SK-N-SH (cell line): ENCODE data around the gene APPL2. TPM values are rescaled to one million over a fixed set of nuclear protein-coding genes. Genes with fewer than 3 reads are reported as not detected.

Experiments used
- CTCF ChIA-PET: fragments of 300-600, 350-600 bp; formaldehyde crosslinking; extraction: SDS; loops from one replicate; lab custom pipeline; 2021; lab: Yijun Ruan, JAX
- POLR2A ChIA-PET: fragments of 350-600 bp; sonication (Branson Sonifier 250); formaldehyde crosslinking; extraction: SDS; loops from one replicate; lab custom pipeline; 2020; ENCODE audit warnings: antibody characterized with exemption, inconsistent platforms; lab: Yijun Ruan, JAX
- DNase-seq: peaks from one replicate; pipeline ENCODE4 v3.0.0; 2012
- H2AFZ ChIP-seq: fragments of 200-600 bp; sonication (generic); 2 replicates; pipeline ENCODE4 v1.8.1; 2016; ENCODE audit warnings: antibody characterized with exemption, mild to moderate bottlenecking, low read depth
- H3F3A ChIP-seq: fragments of 200-600 bp; sonication (generic); replicated peaks from 2 replicates; pipeline ENCODE3; 2016; ENCODE audit warnings: antibody characterized with exemption, mild to moderate bottlenecking; ENCODE audit not compliant: insufficient read depth
- H3K27ac ChIP-seq, 2 experiments: fragments of 200-500 bp in 1 of 2; fragments of 200-600 bp in 1 of 2; sonication (Bioruptor generic) in 1 of 2; sonication (generic), shearing (Covaris generic) in 1 of 2; 2 replicates each; pipeline versions ENCODE4 v1.5.1 to v1.6.1; 2014 to 2016; ENCODE audit warnings: low read depth in 2 of 2, inconsistent platforms in 1 of 2, low read length in 1 of 2, mild to moderate bottlenecking in 1 of 2, mixed read lengths in 1 of 2
- H3K27me3 ChIP-seq: fragments of 200-600 bp; sonication (generic), shearing (Covaris generic); 2 replicates; pipeline ENCODE4 v1.6.1; 2016; ENCODE audit warnings: mixed run types; ENCODE audit not compliant: insufficient read depth
- H3K36me3 ChIP-seq, 2 experiments: fragments of 200-500 bp in 1 of 2; fragments of 200-600 bp in 1 of 2; sonication (Bioruptor generic) in 1 of 2; sonication (generic) in 1 of 2; replicated peaks in 1 of 2; 2 replicates each; pipeline versions ENCODE3 to v1.5.1; 2014 to 2016; ENCODE audit warnings: low read length in 1 of 2, mild to moderate bottlenecking in 1 of 2; ENCODE audit not compliant: insufficient read depth in 2 of 2, control insufficient read depth in 1 of 2
- H3K4me1 ChIP-seq, 2 experiments: fragments of 200-500 bp in 1 of 2; fragments of 200-600 bp in 1 of 2; sonication (Bioruptor generic) in 1 of 2; sonication (generic), shearing (Covaris generic) in 1 of 2; 2 replicates each; pipeline versions ENCODE4 v1.5.1 to v1.6.1; 2014 to 2016; ENCODE audit warnings: low read depth in 1 of 2, low read length in 1 of 2, mixed run types in 1 of 2; ENCODE audit not compliant: insufficient read depth in 2 of 2, control insufficient read depth in 1 of 2
- H3K4me2 ChIP-seq: fragments of 200-600 bp; sonication (generic), shearing (Covaris generic); 2 replicates; pipeline ENCODE4 v1.6.1; 2017; ENCODE audit warnings: mixed run types
- H3K4me3 ChIP-seq, 2 experiments: fragments of 200-500 bp in 1 of 2; fragments of 200-600 bp in 1 of 2; sonication (Bioruptor generic) in 1 of 2; sonication (generic), shearing (Covaris generic) in 1 of 2; 2 replicates each; pipeline versions ENCODE4 v1.5.1 to v1.8.1; 2014 to 2016; ENCODE audit warnings: low read depth in 2 of 2, inconsistent platforms in 1 of 2, low read length in 1 of 2, mild to moderate bottlenecking in 1 of 2, mixed read lengths in 1 of 2, moderate library complexity in 1 of 2
- H3K79me2 ChIP-seq: fragments of 200-600 bp; sonication (generic); 2 replicates; pipeline ENCODE4 v1.8.1; 2017; ENCODE audit warnings: mild to moderate bottlenecking; ENCODE audit not compliant: insufficient read depth
- H3K9ac ChIP-seq: fragments of 200-600 bp; sonication (generic); 2 replicates; pipeline ENCODE4 v1.6.1; 2017; ENCODE audit warnings: mixed run types
- H3K9me2 ChIP-seq: fragments of 200-600 bp; sonication (generic); 2 replicates; pipeline ENCODE4 v1.6.1; 2017; ENCODE audit warnings: mixed run types
- H3K9me3 ChIP-seq: fragments of 200-600 bp; sonication (generic); 2 replicates; pipeline ENCODE4 v1.6.1; 2017; ENCODE audit warnings: mixed run types, mild to moderate bottlenecking, moderate library complexity
- H4K20me1 ChIP-seq: fragments of 200-600 bp; sonication (generic); 2 replicates; pipeline ENCODE4 v1.6.1; 2017; ENCODE audit warnings: mild to moderate bottlenecking, mixed run types; ENCODE audit not compliant: insufficient read depth
- EP300 ChIP-seq, 2 experiments: IDR thresholded peaks; 2 replicates each; pipeline versions ENCODE4 v1.4.0 to v1.6.1; 2012; ENCODE audit warnings: borderline replicate concordance in 1 of 2, low read depth in 1 of 2, low read length in 1 of 2
- FOXJ3 ChIP-seq: sonication (generic); formaldehyde crosslinking; IDR thresholded peaks from 2 replicates; pipeline ENCODE4 v1.5.1; 2020; ENCODE audit warnings: mild to moderate bottlenecking, missing genetic modification reagents
- GABPA ChIP-seq: IDR thresholded peaks from 2 replicates; pipeline ENCODE4 v1.4.0; 2012; ENCODE audit warnings: low read depth, mild to moderate bottlenecking
- GATA2 ChIP-seq: sonication (generic); formaldehyde crosslinking; IDR thresholded peaks from 2 replicates; pipeline ENCODE4 v1.5.0; 2020; ENCODE audit warnings: mild to moderate bottlenecking, missing genetic modification reagents
- IRF3 ChIP-seq: fragments of 150-350 bp; IDR thresholded peaks from 2 replicates; pipeline ENCODE4 v1.6.1; 2016; ENCODE audit warnings: mild to moderate bottlenecking, low read depth, low read length
- JUND ChIP-seq: IDR thresholded peaks from 2 replicates; pipeline ENCODE4 v1.4.0; 2012
- MEF2A ChIP-seq: IDR thresholded peaks from 2 replicates; pipeline ENCODE4 v1.4.0; 2012; ENCODE audit warnings: low read depth, borderline replicate concordance
- MXI1 ChIP-seq: IDR thresholded peaks from 2 replicates; pipeline ENCODE4 v1.6.1; 2012; ENCODE audit warnings: mild to moderate bottlenecking, low read depth, low read length, improper control_type of control experiment
- NFIC ChIP-seq: IDR thresholded peaks from 2 replicates; pipeline ENCODE4 v1.4.0; 2012; ENCODE audit warnings: borderline replicate concordance
- NRF1 ChIP-seq: IDR thresholded peaks from 2 replicates; pipeline ENCODE4 v1.6.1; 2012; ENCODE audit warnings: low read depth, mild to moderate bottlenecking, low read length
- PBX3 ChIP-seq: IDR thresholded peaks from 2 replicates; pipeline ENCODE4; 2012
- RAD21 ChIP-seq: IDR thresholded peaks from 2 replicates; pipeline ENCODE4 v1.6.1; 2012; ENCODE audit warnings: mild to moderate bottlenecking, low read length
- RCOR1 ChIP-seq: fragments of 150-350 bp; IDR thresholded peaks from 2 replicates; pipeline ENCODE4 v1.6.1; 2017; ENCODE audit warnings: antibody characterized with exemption, low read length
- REST ChIP-seq: IDR thresholded peaks from 2 replicates; pipeline ENCODE4 v1.6.1; 2012; ENCODE audit warnings: mild to moderate bottlenecking, low read depth, low read length, moderate library complexity
- RFX5 ChIP-seq: IDR thresholded peaks from 2 replicates; pipeline ENCODE4 v1.6.1; 2012; ENCODE audit warnings: mild to moderate bottlenecking, improper control_type of control experiment, low read length
- RXRA ChIP-seq: IDR thresholded peaks from 2 replicates; pipeline ENCODE4 v1.4.0; 2012; ENCODE audit warnings: low read depth, mild to moderate bottlenecking, borderline replicate concordance
- SIN3A ChIP-seq: IDR thresholded peaks from 2 replicates; pipeline ENCODE4 v1.6.1; 2012; ENCODE audit warnings: low read depth, mild to moderate bottlenecking, low read length, moderate library complexity, borderline replicate concordance
- SMC3 ChIP-seq: IDR thresholded peaks from 2 replicates; pipeline ENCODE4 v1.6.1; 2012; ENCODE audit warnings: low read depth, low read length, improper control_type of control experiment
- TAF1 ChIP-seq: IDR thresholded peaks from 2 replicates; pipeline ENCODE4 v1.6.1; 2012; ENCODE audit warnings: low read depth, mild to moderate bottlenecking, low read length, moderate library complexity, borderline replicate concordance
- TCF12 ChIP-seq: IDR thresholded peaks from 2 replicates; pipeline ENCODE4 v1.4.0; 2012
- TEAD4 ChIP-seq: IDR thresholded peaks from 2 replicates; pipeline ENCODE4 v1.4.0; 2012; ENCODE audit warnings: mild to moderate bottlenecking, borderline replicate concordance; ENCODE audit not compliant: insufficient read depth
- WGBS: methylation state at CpG from one replicate; pipeline ENCODE4 v1.1.6; 2017; ENCODE audit warnings: low lambda C conversion rate; 5-methylcytosine and 5-hydroxymethylcytosine counted together
- polyA plus RNA-seq, 3 experiments: library from polyadenylated mRNA; depleted of rRNA; stranded (reverse); fragments of >200 nt; gene quantifications; 2 replicates each; pipeline ENCODE4 v1.2.3, GENCODE V29; 2012

Gene APPL2
- polyA plus RNA-seq, 1 of the 3 experiments (the other 2 are of a cell fraction): 59.2 TPM

DNA sequence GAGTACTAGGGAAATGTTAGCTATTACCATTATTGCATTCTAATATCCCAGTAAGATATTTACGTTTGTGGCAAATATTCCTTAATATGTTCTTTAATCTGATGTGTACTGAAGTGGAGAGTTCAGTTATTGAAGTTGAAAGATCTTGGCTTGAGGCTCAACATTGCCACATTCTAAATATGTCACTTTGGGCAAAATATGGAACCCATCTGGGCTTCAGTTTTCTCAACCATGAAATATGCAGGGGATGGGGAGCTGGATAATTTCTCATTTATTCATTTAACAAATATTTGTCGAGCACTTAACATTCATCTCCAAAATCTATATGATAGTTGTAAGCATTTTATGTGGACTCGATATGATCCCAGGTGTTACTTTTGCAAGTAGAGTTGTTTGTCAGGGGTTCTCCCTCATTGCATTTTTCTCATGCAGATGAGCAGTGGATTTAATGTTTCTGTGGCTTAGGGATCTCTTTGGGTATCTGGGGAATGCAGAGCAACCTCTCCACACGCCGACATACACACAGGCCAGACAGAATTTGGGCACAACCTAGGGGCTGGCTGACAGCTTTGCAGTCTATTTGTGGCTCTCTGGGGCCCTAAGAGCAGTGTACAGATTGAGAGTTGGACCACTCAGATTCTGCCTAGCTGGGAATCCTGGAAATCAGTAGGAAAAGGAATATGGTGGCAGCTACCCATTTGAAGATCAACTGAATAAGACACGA, 26.6 kb upstream of the APPL2 start:
- no peaks in the 10 kb centered on the region for H3K9me3 ChIP-seq
- no peaks in the 10 kb centered on the region for H3K36me3 ChIP-seq
- H3K9me2 ChIP-seq: no peaks in the 10 kb centered on the region
- H3K4me2 ChIP-seq: no peak overlapping the region
- CTCF ChIA-PET: interaction anchor here (0.8 kb wide), 1 partner anchor 61 kb away, joined by 3 read pairs; no protein-coding TSS in a partner anchor
- H4K20me1 ChIP-seq: no peaks in the 10 kb centered on the region
- no peaks in the 10 kb centered on the region for H3K79me2 ChIP-seq
- no peak overlapping the region for H2AFZ ChIP-seq
- no peak overlapping the region for H3K4me3 ChIP-seq
- H3K4me1 ChIP-seq: peaks cover 0 to 13% of the 10 kb centered on the region in 2 experiments
- WGBS: 71% methylated on average over 6 of the region's 6 CpGs
- peaks cover 11% of the 10 kb centered on the region for H3F3A ChIP-seq
- TF ChIP-seq REST (no peak), MXI1 (no peak), PBX3 (no peak), TAF1 (no peak), GATA2 (CRISPR knock-in tag) (no peak), RFX5 (no peak), NFIC (no peak), RXRA (no peak), FOXJ3 (CRISPR knock-in tag) (no peak), GABPA (no peak), TEAD4 (no peak), RAD21 (no peak), TCF12 (no peak), JUND (no peak)
- POLR2A ChIA-PET: no interaction called here
- H3K27ac ChIP-seq: no peak overlapping the region
- no peak overlapping the region for H3K9ac ChIP-seq
- DNase-seq: no peak
- H3K27me3 ChIP-seq: no peaks in the 10 kb centered on the region

DNA sequence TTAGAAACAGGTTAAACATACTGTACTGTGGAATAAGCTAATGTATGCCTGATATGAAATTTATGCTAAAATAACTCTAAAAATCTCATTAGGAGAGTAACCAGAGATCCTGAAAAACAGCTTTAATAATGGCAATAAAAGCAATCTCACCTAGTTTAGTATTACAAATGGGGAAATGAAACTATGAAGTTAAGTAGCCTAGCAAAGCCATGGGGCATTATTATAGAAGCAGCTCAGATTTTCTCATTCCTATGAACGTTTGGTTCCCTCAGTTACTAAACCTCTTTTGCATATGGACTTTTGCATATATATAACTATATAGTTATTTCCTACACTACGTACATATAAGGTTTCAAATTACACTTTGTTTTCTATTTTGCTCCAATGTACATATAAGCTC, 25.0 kb upstream of the APPL2 start:
- Histone ChIP-seq H3K4me2 (no peak overlapping the region), H3K4me3 (no peak overlapping the region), H4K20me1 (no peaks in the 10 kb centered on the region), H3K4me1 (peaks cover 0 to 25% of the 10 kb centered on the region in 2 experiments), H3K9me3 (no peaks in the 10 kb centered on the region), H3K79me2 (no peaks in the 10 kb centered on the region), H3K27me3 (no peaks in the 10 kb centered on the region), H3K9me2 (no peaks in the 10 kb centered on the region), H3K27ac (no peak overlapping the region), H3K9ac (no peak overlapping the region), H3K36me3 (no peaks in the 10 kb centered on the region), H3F3A (peaks cover 27% of the 10 kb centered on the region), H2AFZ (no peak overlapping the region)
- WGBS: 98% methylated on average over 2 of the region's 2 CpGs
- ChIA-PET POLR2A (interaction anchor here (0.7 kb wide), 1 partner anchor 33 kb away, joined by 3 read pairs; no protein-coding TSS in a partner anchor), CTCF (interaction anchor here (0.6 to 1.2 kb wide), 3 partner anchors 24 to 1613 kb away, joined by 3 read pairs; no protein-coding TSS in a partner anchor)
- no peak for DNase-seq
- TF ChIP-seq TCF12: no peak
- TF ChIP-seq MXI1: no peak
- no peak for TF ChIP-seq MEF2A
- TF ChIP-seq TEAD4: no peak
- no peak for TF ChIP-seq RCOR1
- TF ChIP-seq GATA2 (CRISPR knock-in tag): no peak
- TF ChIP-seq EP300 (IDR thresholded peaks at IDR 0.05; ENCODE audit: borderline replicate concordance in 1 of 2, low read depth in 1 of 2, low read length in 1 of 2): no peak
- no peak for TF ChIP-seq PBX3
- no peak for TF ChIP-seq SMC3
- TF ChIP-seq IRF3: no peak
- TF ChIP-seq NRF1: no peak
- TF ChIP-seq GABPA: no peak
- no peak for TF ChIP-seq SIN3A
